Upper lobe of left lung (tissue), 6 donors: ENCODE data around the gene TNK2. TPM values are rescaled to one million over a fixed set of nuclear protein-coding genes. Genes with fewer than 3 reads are reported as not detected.

ENCODE experiments used
- ATAC-seq, 2 donors: fragments of 200-7000 bp; cut with Tn5 transposase; one replicate each; pipeline ENCODE4 v1.9.1; 2022; ENCODE audit warnings: mild to moderate bottlenecking in 2 of 2, moderate library complexity in 2 of 2; ENCODE audit not compliant: low FRiP score in 2 of 2
- DNase-seq, 2 donors: peaks; one replicate each; pipeline ENCODE4 v3.0.0-alpha.2; 2019 to 2020
- H3K27ac ChIP-seq, 4 donors: fragments of 200-600 bp; sonication (generic); one replicate each; pipeline ENCODE4 v1.5.1; 2016 to 2019
- H3K27me3 ChIP-seq, 4 donors: fragments of 200-600 bp; sonication (generic); one replicate each; pipeline ENCODE4 v1.5.1; 2017 to 2019
- H3K36me3 ChIP-seq, 4 donors: fragments of 200-600 bp; sonication (generic); one replicate each; pipeline ENCODE4 v1.5.1; 2016 to 2019
- H3K4me1 ChIP-seq, 4 donors: fragments of 200-600 bp; sonication (generic); one replicate each; pipeline ENCODE4 v1.5.1; 2018 to 2019
- H3K4me3 ChIP-seq, 4 donors: fragments of 200-600 bp; sonication (generic); one replicate each; pipeline ENCODE4 v1.5.1; 2017 to 2019; ENCODE audit warnings: mild to moderate bottlenecking in 2 of 4, moderate library complexity in 1 of 4
- H3K9me3 ChIP-seq, 4 donors: fragments of 200-600 bp; sonication (generic); one replicate each; pipeline ENCODE4 v1.5.1; 2018 to 2019
- CTCF ChIP-seq, 6 experiments: fragments of 450-650 bp in 4 of 6; fragments of 200-600 bp in 2 of 6; sonication (generic) in 2 of 6; IDR thresholded peaks; one replicate each; pipeline ENCODE4 v1.5.1; 2016 to 2019; ENCODE audit warnings: antibody characterized with exemption in 6 of 6
- EP300 ChIP-seq, 4 donors: sonication (generic); formaldehyde crosslinking; IDR thresholded peaks; one replicate each; pipeline ENCODE4 v1.5.1; 2017; ENCODE audit warnings: antibody characterized with exemption in 4 of 4, control low read depth in 2 of 4
- POLR2A ChIP-seq, 4 donors: fragments of 450-650 bp; IDR thresholded peaks; one replicate each; pipeline ENCODE4 v1.5.1; 2016 to 2017; ENCODE audit warnings: antibody characterized with exemption in 4 of 4, mild to moderate bottlenecking in 2 of 4
- POLR2AphosphoS5 ChIP-seq, 2 donors: sonication (generic); formaldehyde crosslinking; IDR thresholded peaks; one replicate each; pipeline ENCODE4 v1.5.1; 2017; ENCODE audit warnings: antibody characterized with exemption in 2 of 2
- WGBS, 2 donors: methylation state at CpG; one replicate each; pipeline ENCODE4 v1.1.5; 2017 to 2018; 5-methylcytosine and 5-hydroxymethylcytosine counted together
- total RNA-seq, 6 donors: library from RNA; depleted of rRNA in 4 of 6; stranded (reverse); fragments of >200 nt in 4 of 6; gene quantifications; one replicate each; pipeline versions ENCODE4 v1.1.0 to v1.2.1, GENCODE V29; 2016 to 2021
- donor health status: DM: no; HTN: no; CAD: no; lungs with moderate emphysema.
- donor health status: DM: no; HTN: yes; CAD: no; lungs with severe emphysema.

TNK2 gene
- total RNA-seq, 6 donors from 2014 or later: 18.7 to 171 (median 70.1) TPM

GRCh38 chr3:195860456-195860855, 47.9 kb downstream of the TNK2 start:
- no peaks in the 10 kb centered on the region for H3K27me3 ChIP-seq
- peaks cover 0 to 11% (median 4%) of the 10 kb centered on the region in 4 donors for H3K36me3 ChIP-seq
- no peaks in the 10 kb centered on the region for H3K9me3 ChIP-seq
- no peak overlapping the region for H3K27ac ChIP-seq
- H3K4me3 ChIP-seq: no peak overlapping the region
- DNase-seq (no peak), ATAC-seq (no peak)
- WGBS, 2 donors: 59 to 64% methylated on average over 6 of the region's 6 CpGs
- peaks cover 0 to 15% (median 11%) of the 10 kb centered on the region in 4 donors for H3K4me1 ChIP-seq
- TF ChIP-seq CTCF (IDR thresholded peaks at IDR 0.05) (no peak), EP300 (IDR thresholded peaks at IDR 0.05) (no peak), POLR2AphosphoS5 (IDR thresholded peaks at IDR 0.05) (no peak), POLR2A (IDR thresholded peaks at IDR 0.05) (no peak)

- no peak for TF ChIP-seq EP300 (IDR thresholded peaks at IDR 0.05)
- no peak for TF ChIP-seq CTCF (IDR thresholded peaks at IDR 0.05)
- TF ChIP-seq POLR2AphosphoS5 (IDR thresholded peaks at IDR 0.05): no peak
Measured at GRCh38 chr3:195859846-195860411, 48.4 kb downstream of the TNK2 start.

GRCh38 chr3:195859061-195859845, 49.1 kb downstream of the TNK2 start:
- H3K27me3 ChIP-seq: no peaks in the 10 kb centered on the region
- H3K27ac ChIP-seq: no peak overlapping the region
- no peak for TF ChIP-seq EP300 (IDR thresholded peaks at IDR 0.05)
- no peak for TF ChIP-seq POLR2AphosphoS5 (IDR thresholded peaks at IDR 0.05)
- TF ChIP-seq CTCF (IDR thresholded peaks at IDR 0.05): peak; percentile 86 to 98 (median 94)
- H3K4me1 ChIP-seq: peaks cover 0 to 15% (median 11%) of the 10 kb centered on the region in 4 donors
- H3K4me3 ChIP-seq: peak overlapping the region in 2 of 4 donors; percentile 13 to 23
- peak; percentile 13 to 76 for ATAC-seq
- peaks cover 0 to 7% (median 2%) of the 10 kb centered on the region in 4 donors for H3K36me3 ChIP-seq
- DNase-seq: peak in 1 of 2 donors; percentile 67
- H3K9me3 ChIP-seq: no peaks in the 10 kb centered on the region
- WGBS, 2 donors: 16 to 17% methylated on average over 16 to 20 of the region's 21 CpGs

More at GRCh38 chr3:195859846-195860411, 48.4 kb downstream of the TNK2 start:
- Histone ChIP-seq H3K27ac (no peak overlapping the region), H3K9me3 (no peaks in the 10 kb centered on the region), H3K27me3 (no peaks in the 10 kb centered on the region), H3K36me3 (peaks cover 0 to 8% (median 2%) of the 10 kb centered on the region in 4 donors), H3K4me1 (peaks cover 0 to 15% (median 11%) of the 10 kb centered on the region in 4 donors), H3K4me3 (peak overlapping the region in 2 of 4 donors; percentile 13 to 23)
- DNase-seq: peak in 1 of 2 donors; percentile 68
- WGBS, 2 donors: 84 to 88% methylated on average over 23 of the region's 23 CpGs
- ATAC-seq: no peak

GRCh38 chr3:195856410-195857084, 51.8 kb downstream of the TNK2 start:
- ATAC-seq (peak in 1 of 2 donors; percentile 30), DNase-seq (peak in 1 of 2 donors; percentile 48)
- H3K4me3 ChIP-seq: no peak overlapping the region
- no peaks in the 10 kb centered on the region for H3K9me3 ChIP-seq
- peaks cover 0 to 10% (median 7%) of the 10 kb centered on the region in 4 donors for H3K4me1 ChIP-seq
- no peaks in the 10 kb centered on the region for H3K36me3 ChIP-seq
- TF ChIP-seq CTCF (IDR thresholded peaks at IDR 0.05): no peak
- TF ChIP-seq POLR2AphosphoS5 (IDR thresholded peaks at IDR 0.05): no peak
- TF ChIP-seq POLR2A (IDR thresholded peaks at IDR 0.05): no peak
- TF ChIP-seq EP300 (IDR thresholded peaks at IDR 0.05): no peak
- H3K27ac ChIP-seq: no peak overlapping the region
- WGBS, 2 donors: 49 to 76% methylated on average over 14 to 15 of the region's 15 CpGs
- no peaks in the 10 kb centered on the region for H3K27me3 ChIP-seq
